Measurements from ENCODE around the gene YTHDF1.

GRCh38 chr20:63238514-63239125, 22.7 kb upstream of the YTHDF1 start:
- no peak for TF ChIP-seq KLF9 (tag by site-specific recombination; IDR thresholded peaks at IDR 0.05; ENCODE audit: low read depth)
- no peak for TF ChIP-seq ZNF561 (tag by site-specific recombination; IDR thresholded peaks at IDR 0.05; ENCODE audit: borderline replicate concordance)
- no peak for TF ChIP-seq ZNF560 (tag by site-specific recombination; IDR thresholded peaks at IDR 0.05; ENCODE audit: borderline replicate concordance)
- peak; percentile 39; the same call in 1 of the 2 replicates for TF ChIP-seq CTCF (tag by site-specific recombination; IDR thresholded peaks at IDR 0.05)
